ENCODE results near the gene TENT5A.

TENT5A gene

DNA sequence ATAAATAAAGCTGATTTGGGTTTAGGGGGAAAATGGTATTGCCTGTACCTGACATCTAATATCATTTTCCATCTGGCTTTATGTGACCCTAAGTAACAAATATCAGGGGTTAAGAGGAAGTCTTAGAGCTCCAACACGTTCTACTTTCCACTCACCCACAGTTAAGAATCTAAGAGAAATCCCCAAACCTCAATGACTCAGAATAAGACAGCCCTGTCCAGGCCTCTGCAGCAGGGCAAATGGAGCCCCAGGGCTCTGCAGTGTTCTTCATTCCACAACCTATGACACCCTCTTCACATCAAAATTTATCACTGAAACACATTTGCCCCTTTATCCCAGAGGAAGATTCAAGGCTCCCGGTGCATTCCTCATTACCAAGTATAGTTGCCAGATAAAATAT is 20.3 kb upstream of the TENT5A start:
- peak; percentile 55; the same call in 2 of the 3 replicates for ATAC-seq
- TF ChIP-seq BACH2 (CRISPR knock-in tag; IDR thresholded peaks at IDR 0.05; ENCODE audit: borderline replicate concordance) (no peak), OSR1 (CRISPR knock-in tag; IDR thresholded peaks at IDR 0.05) (no peak), ZNF565 (CRISPR knock-in tag; conservative IDR thresholded peaks at IDR 0.05; ENCODE audit: low read depth) (no peak), ZNF8 (CRISPR knock-in tag; IDR thresholded peaks at IDR 0.05) (no peak), CSDC2 (CRISPR knock-in tag; IDR thresholded peaks at IDR 0.05) (no peak), ARNTL (CRISPR knock-in tag; IDR thresholded peaks at IDR 0.05; ENCODE audit: borderline replicate concordance, low read depth) (no peak), PPARA (CRISPR knock-in tag; IDR thresholded peaks at IDR 0.05; ENCODE audit: borderline replicate concordance) (no peak), SNAI2 (CRISPR knock-in tag; IDR thresholded peaks at IDR 0.05) (no peak), ISL1 (CRISPR knock-in tag; IDR thresholded peaks at IDR 0.05) (no peak), ESRRG (CRISPR knock-in tag; IDR thresholded peaks at IDR 0.05) (no peak), ZNF70 (CRISPR knock-in tag; IDR thresholded peaks at IDR 0.05) (no peak), RARB (CRISPR knock-in tag; IDR thresholded peaks at IDR 0.05) (no peak), TCF4 (CRISPR knock-in tag; IDR thresholded peaks at IDR 0.05; ENCODE audit: borderline replicate concordance) (no peak)
- TF ChIP-seq, protein P1, sequence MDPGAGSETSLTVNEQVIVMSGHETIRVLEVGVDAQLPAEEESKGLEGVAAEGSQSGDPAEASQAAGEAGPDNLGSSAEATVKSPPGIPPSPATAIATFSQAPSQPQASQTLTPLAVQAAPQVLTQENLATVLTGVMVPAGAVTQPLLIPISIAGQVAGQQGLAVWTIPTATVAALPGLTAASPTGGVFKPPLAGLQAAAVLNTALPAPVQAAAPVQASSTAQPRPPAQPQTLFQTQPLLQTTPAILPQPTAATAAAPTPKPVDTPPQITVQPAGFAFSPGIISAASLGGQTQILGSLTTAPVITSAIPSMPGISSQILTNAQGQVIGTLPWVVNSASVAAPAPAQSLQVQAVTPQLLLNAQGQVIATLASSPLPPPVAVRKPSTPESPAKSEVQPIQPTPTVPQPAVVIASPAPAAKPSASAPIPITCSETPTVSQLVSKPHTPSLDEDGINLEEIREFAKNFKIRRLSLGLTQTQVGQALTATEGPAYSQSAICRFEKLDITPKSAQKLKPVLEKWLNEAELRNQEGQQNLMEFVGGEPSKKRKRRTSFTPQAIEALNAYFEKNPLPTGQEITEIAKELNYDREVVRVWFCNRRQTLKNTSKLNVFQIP (CRISPR knock-in tag; IDR thresholded peaks at IDR 0.05; ENCODE audit: borderline replicate concordance, low read depth), result no peak
- TF ChIP-seq, protein P2, sequence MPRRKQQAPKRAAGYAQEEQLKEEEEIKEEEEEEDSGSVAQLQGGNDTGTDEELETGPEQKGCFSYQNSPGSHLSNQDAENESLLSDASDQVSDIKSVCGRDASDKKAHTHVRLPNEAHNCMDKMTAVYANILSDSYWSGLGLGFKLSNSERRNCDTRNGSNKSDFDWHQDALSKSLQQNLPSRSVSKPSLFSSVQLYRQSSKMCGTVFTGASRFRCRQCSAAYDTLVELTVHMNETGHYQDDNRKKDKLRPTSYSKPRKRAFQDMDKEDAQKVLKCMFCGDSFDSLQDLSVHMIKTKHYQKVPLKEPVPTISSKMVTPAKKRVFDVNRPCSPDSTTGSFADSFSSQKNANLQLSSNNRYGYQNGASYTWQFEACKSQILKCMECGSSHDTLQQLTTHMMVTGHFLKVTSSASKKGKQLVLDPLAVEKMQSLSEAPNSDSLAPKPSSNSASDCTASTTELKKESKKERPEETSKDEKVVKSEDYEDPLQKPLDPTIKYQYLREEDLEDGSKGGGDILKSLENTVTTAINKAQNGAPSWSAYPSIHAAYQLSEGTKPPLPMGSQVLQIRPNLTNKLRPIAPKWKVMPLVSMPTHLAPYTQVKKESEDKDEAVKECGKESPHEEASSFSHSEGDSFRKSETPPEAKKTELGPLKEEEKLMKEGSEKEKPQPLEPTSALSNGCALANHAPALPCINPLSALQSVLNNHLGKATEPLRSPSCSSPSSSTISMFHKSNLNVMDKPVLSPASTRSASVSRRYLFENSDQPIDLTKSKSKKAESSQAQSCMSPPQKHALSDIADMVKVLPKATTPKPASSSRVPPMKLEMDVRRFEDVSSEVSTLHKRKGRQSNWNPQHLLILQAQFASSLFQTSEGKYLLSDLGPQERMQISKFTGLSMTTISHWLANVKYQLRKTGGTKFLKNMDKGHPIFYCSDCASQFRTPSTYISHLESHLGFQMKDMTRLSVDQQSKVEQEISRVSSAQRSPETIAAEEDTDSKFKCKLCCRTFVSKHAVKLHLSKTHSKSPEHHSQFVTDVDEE (CRISPR knock-in tag; IDR thresholded peaks at IDR 0.05), result no peak
- TF ChIP-seq, protein P3, sequence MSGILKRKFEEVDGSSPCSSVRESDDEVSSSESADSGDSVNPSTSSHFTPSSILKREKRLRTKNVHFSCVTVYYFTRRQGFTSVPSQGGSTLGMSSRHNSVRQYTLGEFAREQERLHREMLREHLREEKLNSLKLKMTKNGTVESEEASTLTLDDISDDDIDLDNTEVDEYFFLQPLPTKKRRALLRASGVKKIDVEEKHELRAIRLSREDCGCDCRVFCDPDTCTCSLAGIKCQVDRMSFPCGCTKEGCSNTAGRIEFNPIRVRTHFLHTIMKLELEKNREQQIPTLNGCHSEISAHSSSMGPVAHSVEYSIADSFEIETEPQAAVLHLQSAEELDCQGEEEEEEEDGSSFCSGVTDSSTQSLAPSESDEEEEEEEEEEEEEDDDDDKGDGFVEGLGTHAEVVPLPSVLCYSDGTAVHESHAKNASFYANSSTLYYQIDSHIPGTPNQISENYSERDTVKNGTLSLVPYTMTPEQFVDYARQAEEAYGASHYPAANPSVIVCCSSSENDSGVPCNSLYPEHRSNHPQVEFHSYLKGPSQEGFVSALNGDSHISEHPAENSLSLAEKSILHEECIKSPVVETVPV (CRISPR knock-in tag; IDR thresholded peaks at IDR 0.05), result no peak
- TF ChIP-seq, protein P4, sequence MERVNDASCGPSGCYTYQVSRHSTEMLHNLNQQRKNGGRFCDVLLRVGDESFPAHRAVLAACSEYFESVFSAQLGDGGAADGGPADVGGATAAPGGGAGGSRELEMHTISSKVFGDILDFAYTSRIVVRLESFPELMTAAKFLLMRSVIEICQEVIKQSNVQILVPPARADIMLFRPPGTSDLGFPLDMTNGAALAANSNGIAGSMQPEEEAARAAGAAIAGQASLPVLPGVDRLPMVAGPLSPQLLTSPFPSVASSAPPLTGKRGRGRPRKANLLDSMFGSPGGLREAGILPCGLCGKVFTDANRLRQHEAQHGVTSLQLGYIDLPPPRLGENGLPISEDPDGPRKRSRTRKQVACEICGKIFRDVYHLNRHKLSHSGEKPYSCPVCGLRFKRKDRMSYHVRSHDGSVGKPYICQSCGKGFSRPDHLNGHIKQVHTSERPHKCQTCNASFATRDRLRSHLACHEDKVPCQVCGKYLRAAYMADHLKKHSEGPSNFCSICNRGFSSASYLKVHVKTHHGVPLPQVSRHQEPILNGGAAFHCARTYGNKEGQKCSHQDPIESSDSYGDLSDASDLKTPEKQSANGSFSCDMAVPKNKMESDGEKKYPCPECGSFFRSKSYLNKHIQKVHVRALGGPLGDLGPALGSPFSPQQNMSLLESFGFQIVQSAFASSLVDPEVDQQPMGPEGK (CRISPR knock-in tag; IDR thresholded peaks at IDR 0.05; ENCODE audit: borderline replicate concordance), result no peak
- TF ChIP-seq, protein P5, sequence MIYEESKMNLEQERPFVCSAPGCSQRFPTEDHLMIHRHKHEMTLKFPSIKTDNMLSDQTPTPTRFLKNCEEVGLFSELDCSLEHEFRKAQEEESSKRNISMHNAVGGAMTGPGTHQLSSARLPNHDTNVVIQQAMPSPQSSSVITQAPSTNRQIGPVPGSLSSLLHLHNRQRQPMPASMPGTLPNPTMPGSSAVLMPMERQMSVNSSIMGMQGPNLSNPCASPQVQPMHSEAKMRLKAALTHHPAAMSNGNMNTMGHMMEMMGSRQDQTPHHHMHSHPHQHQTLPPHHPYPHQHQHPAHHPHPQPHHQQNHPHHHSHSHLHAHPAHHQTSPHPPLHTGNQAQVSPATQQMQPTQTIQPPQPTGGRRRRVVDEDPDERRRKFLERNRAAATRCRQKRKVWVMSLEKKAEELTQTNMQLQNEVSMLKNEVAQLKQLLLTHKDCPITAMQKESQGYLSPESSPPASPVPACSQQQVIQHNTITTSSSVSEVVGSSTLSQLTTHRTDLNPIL (CRISPR knock-in tag; IDR thresholded peaks at IDR 0.05; ENCODE audit: low read depth), result no peak

DNA sequence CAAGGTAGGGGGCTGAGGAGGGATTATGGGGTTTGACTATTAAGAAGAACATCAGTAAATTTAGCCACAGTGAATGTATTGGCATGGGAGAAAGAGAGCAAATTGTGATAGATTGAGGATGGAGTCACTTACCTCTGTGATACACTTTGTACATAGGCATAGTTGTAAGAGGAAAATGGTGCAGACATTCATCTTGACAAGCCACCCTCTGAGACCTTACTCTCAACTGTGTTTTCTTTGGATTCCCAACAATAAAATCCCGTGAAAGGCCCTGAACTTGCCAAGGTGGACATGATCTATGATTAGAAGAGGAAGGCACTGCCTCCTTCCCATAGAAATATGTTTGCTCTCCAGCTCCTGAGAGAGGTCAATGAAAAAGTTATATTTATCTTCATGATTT is 18.6 kb upstream of the TENT5A start:
- ATAC-seq, result no peak
- no peak for TF ChIP-seq ESRRG (CRISPR knock-in tag; IDR thresholded peaks at IDR 0.05)
- TF ChIP-seq BACH2 (CRISPR knock-in tag; IDR thresholded peaks at IDR 0.05; ENCODE audit: borderline replicate concordance), result no peak
- TF ChIP-seq ZFP3 (CRISPR knock-in tag; IDR thresholded peaks at IDR 0.05), result no peak
- TF ChIP-seq RARB (CRISPR knock-in tag; IDR thresholded peaks at IDR 0.05), result no peak
- no peak for TF ChIP-seq GLIS3 (CRISPR knock-in tag; IDR thresholded peaks at IDR 0.05)
- TF ChIP-seq, protein P1 (CRISPR knock-in tag; IDR thresholded peaks at IDR 0.05; ENCODE audit: borderline replicate concordance, low read depth), result no peak
- no peak for TF ChIP-seq TOX (CRISPR knock-in tag; IDR thresholded peaks at IDR 0.05; ENCODE audit: borderline replicate concordance)
- TF ChIP-seq ISL1 (CRISPR knock-in tag; IDR thresholded peaks at IDR 0.05), result no peak
- no peak for TF ChIP-seq ZFP30 (CRISPR knock-in tag; IDR thresholded peaks at IDR 0.05)
- TF ChIP-seq, protein P4 (CRISPR knock-in tag; IDR thresholded peaks at IDR 0.05; ENCODE audit: borderline replicate concordance), result no peak
- no peak for TF ChIP-seq PPARA (CRISPR knock-in tag; IDR thresholded peaks at IDR 0.05; ENCODE audit: borderline replicate concordance)
- TF ChIP-seq, protein P5 (CRISPR knock-in tag; IDR thresholded peaks at IDR 0.05; ENCODE audit: low read depth), result no peak
- TF ChIP-seq ZC3H10 (CRISPR knock-in tag; IDR thresholded peaks at IDR 0.05), result no peak
- no peak for TF ChIP-seq TCF4 (CRISPR knock-in tag; IDR thresholded peaks at IDR 0.05; ENCODE audit: borderline replicate concordance)
- no peak for TF ChIP-seq OSR1 (CRISPR knock-in tag; IDR thresholded peaks at IDR 0.05)
